HepG2 (cell line): ENCODE results near the gene S100A6. TPM values are rescaled to one million over a fixed set of nuclear protein-coding genes. Genes with fewer than 3 reads are reported as not detected.
A peak's percentile ranks its signal among the peaks of the same experiment; 100 is the strongest.

Source experiments
- ATF7-NPFF ChIP-seq: sonication (generic); formaldehyde crosslinking; IDR thresholded peaks from 2 replicates; pipeline ENCODE4 v1.8.1; 2023; ENCODE audit warnings: mild to moderate bottlenecking, low read depth, missing genetic modification reagents, moderate library complexity
- BATF2 ChIP-seq: sonication (generic); formaldehyde crosslinking; IDR thresholded peaks from 2 replicates; pipeline ENCODE4 v1.8.0; 2022; ENCODE audit warnings: mild to moderate bottlenecking, missing genetic modification reagents, moderate library complexity
- CBX2 ChIP-seq, 2 experiments: fragments of 200-600 bp in 1 of 2; sonication (generic); formaldehyde crosslinking in 1 of 2; IDR thresholded peaks; 2 replicates each; pipeline versions ENCODE4 v1.7.0 to v1.8.1; 2018 to 2022; ENCODE audit warnings: low read depth in 2 of 2, low read length in 1 of 2, mild to moderate bottlenecking in 1 of 2, missing genetic modification reagents in 1 of 2
- CREBL2 ChIP-seq: sonication (generic); formaldehyde crosslinking; IDR thresholded peaks from 2 replicates; pipeline ENCODE4 v1.8.1; 2023; ENCODE audit warnings: missing genetic modification reagents, mild to moderate bottlenecking, borderline replicate concordance
- EHMT2 ChIP-seq: fragments of 200-600 bp; sonication (generic); IDR thresholded peaks from 2 replicates; pipeline ENCODE4 v1.7.0; 2017; ENCODE audit warnings: antibody characterized with exemption, low read depth, low read length, borderline replicate concordance
- FOXK1 ChIP-seq: sonication (generic); formaldehyde crosslinking; IDR thresholded peaks from 2 replicates; pipeline ENCODE4 v1.4.0; 2020; ENCODE audit warnings: low read depth, missing genetic modification reagents, borderline replicate concordance
- GPBP1L1 ChIP-seq: sonication (generic); formaldehyde crosslinking; IDR thresholded peaks from 2 replicates; pipeline ENCODE4 v1.5.0; 2020; ENCODE audit warnings: mild to moderate bottlenecking, missing genetic modification reagents
- HNF4A ChIP-seq: sonication (generic); formaldehyde crosslinking; IDR thresholded peaks from 2 replicates; pipeline ENCODE4 v1.4.0; 2020; ENCODE audit warnings: missing genetic modification reagents
- KDM2A ChIP-seq: sonication (generic); formaldehyde crosslinking; IDR thresholded peaks from 2 replicates; pipeline ENCODE4 v1.4.0; 2020; ENCODE audit warnings: low read depth, missing genetic modification reagents, borderline replicate concordance
- PHF8 ChIP-seq: sonication (generic); formaldehyde crosslinking; IDR thresholded peaks from 2 replicates; pipeline ENCODE4 v1.5.0; 2020; ENCODE audit warnings: missing genetic modification reagents
- THRA ChIP-seq: sonication (generic); formaldehyde crosslinking; IDR thresholded peaks from 2 replicates; pipeline ENCODE4 v1.4.0; 2020; ENCODE audit warnings: missing genetic modification reagents, borderline replicate concordance
- ZBTB3 ChIP-seq: sonication (generic); formaldehyde crosslinking; IDR thresholded peaks from 2 replicates; pipeline ENCODE4 v1.4.0; 2020; ENCODE audit warnings: low read depth, mild to moderate bottlenecking, moderate library complexity, missing genetic modification reagents, borderline replicate concordance
- ZMAT3 ChIP-seq: sonication (generic); formaldehyde crosslinking; conservative IDR thresholded peaks from 2 replicates; pipeline ENCODE4 v1.7.0; 2021; ENCODE audit warnings: missing genetic modification reagents
- ZNF207 ChIP-seq: fragments of 450-650 bp; IDR thresholded peaks from 2 replicates; pipeline ENCODE4 v1.6.1; 2016; ENCODE audit warnings: antibody characterized with exemption, borderline replicate concordance
- ZNF260 ChIP-seq: sonication (generic); formaldehyde crosslinking; IDR thresholded peaks from 2 replicates; pipeline ENCODE4 v1.4.0; 2020; ENCODE audit warnings: missing genetic modification reagents, low read depth, mild to moderate bottlenecking, borderline replicate concordance
- ZNF296 ChIP-seq: sonication (generic); formaldehyde crosslinking; conservative IDR thresholded peaks from 2 replicates; pipeline ENCODE4 v1.5.0; 2020; ENCODE audit warnings: mild to moderate bottlenecking, missing genetic modification reagents
- ZNF512 ChIP-seq: sonication (generic); formaldehyde crosslinking; IDR thresholded peaks from 2 replicates; pipeline ENCODE4 v1.4.0; 2020; ENCODE audit warnings: mild to moderate bottlenecking, missing genetic modification reagents
- ZNF564 ChIP-seq: sonication (generic); formaldehyde crosslinking; IDR thresholded peaks from 2 replicates; pipeline ENCODE4 v1.8.1; 2023; ENCODE audit warnings: mild to moderate bottlenecking, missing genetic modification reagents
- ZNF577 ChIP-seq: sonication (generic); formaldehyde crosslinking; IDR thresholded peaks from 2 replicates; pipeline ENCODE4 v1.4.0; 2020; ENCODE audit warnings: mild to moderate bottlenecking, low read depth, missing genetic modification reagents, borderline replicate concordance
- ZNF737 ChIP-seq: sonication (generic); formaldehyde crosslinking; IDR thresholded peaks from 2 replicates; pipeline ENCODE4 v1.5.0; 2020; ENCODE audit warnings: missing genetic modification reagents, mild to moderate bottlenecking, borderline replicate concordance
- ZNF781 ChIP-seq: sonication (generic); formaldehyde crosslinking; IDR thresholded peaks from 2 replicates; pipeline ENCODE4 v1.5.1; 2020; ENCODE audit warnings: borderline replicate concordance, mild to moderate bottlenecking, missing genetic modification reagents; ENCODE audit errors: not compliant biosample characterization
- polyA plus RNA-seq, 8 experiments: library from polyadenylated mRNA; depleted of rRNA in 3 of 8; stranded (reverse) in 7 of 8; unstranded in 1 of 8; fragments of >200 nt; fragmentation: Illumina TruSeq in 4 of 8; extraction: Trizol in 4 of 8; gene quantifications; 2 replicates each; pipeline versions ENCODE4 v1.2.1 to v1.2.3, GENCODE V29; 2011 to 2016; ENCODE audit warnings: low read depth in 4 of 8, missing spikeins in 1 of 8, mixed read lengths in 1 of 8; ENCODE audit not compliant: insufficient read depth in 1 of 8
- total RNA-seq, 5 experiments: library from RNA; depleted of rRNA; stranded (reverse); fragments of >200 nt; fragmentation: Illumina TruSeq; extraction: Trizol; gene quantifications; 2 replicates each; pipeline ENCODE4 v1.2.3, GENCODE V29; 2016; ENCODE audit warnings: low read depth in 1 of 5

The S100A6 gene
- total and polyA plus RNA-seq, 2 of the 13 experiments (the other 11 are each of a cell fraction or from before 2014, with no cell fraction given) = 72.9 to 85.0 TPM

- TF ChIP-seq BATF2 (CRISPR knock-in tag) (0 out of 2 replicates have a peak, but pooled peaks have one; percentile 17), ZBTB3 (no peak), ZNF296 (CRISPR knock-in tag) (no peak), THRA (no peak), FOXK1 (CRISPR knock-in tag) (peak; percentile 59; the same call in 1 of the 2 replicates), HNF4A (CRISPR knock-in tag) (peak; percentile 80), ATF7-NPFF (CRISPR knock-in tag) (no peak), CBX2 (IDR thresholded peaks at IDR 0.05; ENCODE audit: low read depth, low read length) (no peak), CBX2 (CRISPR knock-in tag; IDR thresholded peaks at IDR 0.05; ENCODE audit: low read depth) (no peak), KDM2A (peak; percentile 74), ZNF207 (no peak), GPBP1L1 (CRISPR knock-in tag) (no peak), ZNF577 (CRISPR knock-in tag) (no peak), ZNF512 (no peak), ZNF737 (CRISPR knock-in tag) (no peak), ZNF260 (CRISPR knock-in tag) (no peak), EHMT2 (no peak), ZMAT3 (CRISPR knock-in tag) (no peak), ZNF564 (CRISPR knock-in tag) (no peak), PHF8 (CRISPR knock-in tag) (peak; percentile 42; the same call in 1 of the 2 replicates), ZNF781 (CRISPR knock-in tag) (peak; percentile 44), CREBL2 (no peak)
These were observed 2.8 kb downstream of the S100A6 start (continued) for GRCh38 chr1:153532769-153533599.
